Transverse colon (tissue), 4 donors: Measurements from ENCODE around the gene STIM1.

ENCODE experiments used
- CTCF ChIP-seq, 5 experiments: fragments of 200-600 bp in 3 of 5; fragments of 450-650 bp in 2 of 5; sonication (generic) in 3 of 5; IDR thresholded peaks; 1 replicate in 2 of 5; 2 replicates in 3 of 5; pipeline ENCODE4 v1.5.1; 2016 to 2017; ENCODE audit warnings: antibody characterized with exemption in 5 of 5, inconsistent platforms in 3 of 5, mild to moderate bottlenecking in 2 of 5, moderate library complexity in 1 of 5
- EP300 ChIP-seq: sonication (generic); formaldehyde crosslinking; IDR thresholded peaks from one replicate; pipeline ENCODE4 v1.6.1; 2017; ENCODE audit warnings: antibody characterized with exemption, low read depth
- POLR2A ChIP-seq: fragments of 450-650 bp; IDR thresholded peaks from one replicate; pipeline ENCODE4 v1.6.1; 2016; ENCODE audit warnings: antibody characterized with exemption, mild to moderate bottlenecking, moderate library complexity
- POLR2AphosphoS5 ChIP-seq, 3 donors: sonication (generic); formaldehyde crosslinking; IDR thresholded peaks; one replicate each; pipeline ENCODE4 v1.6.1; 2016; ENCODE audit warnings: antibody characterized with exemption in 3 of 3

GRCh38 chr11:3913921-3914320, 58.5 kb downstream of the STIM1 start:
- TF ChIP-seq CTCF (IDR thresholded peaks at IDR 0.05) = no peak
- no peak for TF ChIP-seq POLR2A
- no peak for TF ChIP-seq EP300
- no peak for TF ChIP-seq POLR2AphosphoS5 (IDR thresholded peaks at IDR 0.05)
